Measurements from ENCODE around the gene CAST.

The CAST gene

GRCh38 chr5:96675882-96676281, 13.7 kb downstream of the CAST start:
- no peak overlapping the region for H3K27ac ChIP-seq
- no peak overlapping the region for H3K4me3 ChIP-seq
- TF ChIP-seq Cebpa-rat (IDR thresholded peaks at IDR 0.05) = no peak
- H3K4me2 ChIP-seq = no peak overlapping the region
- H3K9me3 ChIP-seq (replicated peaks in 1 of 11) = no peaks in the 10 kb centered on the region
- peaks cover 10 to 64% (median 19%) of the 10 kb centered on the region in 11 experiments; a peak in 16 of 22 replicates for H3K36me3 ChIP-seq
- H3K27me3 ChIP-seq = peaks cover 0 to 48% (median 0%) of the 10 kb centered on the region in 11 experiments; a peak in 5 of 22 replicates
- H3K9ac ChIP-seq = no peak overlapping the region
- peaks cover 0 to 100% (median 3%) of the 10 kb centered on the region in 11 experiments; a peak in 13 of 22 replicates for H4K20me1 ChIP-seq
- peaks cover 0 to 7% (median 3%) of the 10 kb centered on the region in 10 experiments; a peak in 11 of 20 replicates for H3K4me1 ChIP-seq

GRCh38 chr5:96677496-96677895, 15.3 kb downstream of the CAST start:
- Histone ChIP-seq H3K36me3 (peaks cover 10 to 49% (median 19%) of the 10 kb centered on the region in 11 experiments; a peak in 17 of 22 replicates), H3K9ac (no peak overlapping the region), H3K4me1 (peaks cover 0 to 18% (median 6%) of the 10 kb centered on the region in 10 experiments; a peak in 11 of 20 replicates), H3K27ac (no peak overlapping the region), H4K20me1 (peaks cover 0 to 100% (median 6%) of the 10 kb centered on the region in 11 experiments; a peak in 9 of 22 replicates), H3K27me3 (peaks cover 0 to 46% (median 0%) of the 10 kb centered on the region in 11 experiments; a peak in 5 of 22 replicates), H3K9me3 (replicated peaks in 1 of 11) (no peaks in the 10 kb centered on the region), H3K4me2 (no peak overlapping the region), H3K4me3 (no peak overlapping the region)
- no peak for TF ChIP-seq Cebpa-rat (IDR thresholded peaks at IDR 0.05)

DNA sequence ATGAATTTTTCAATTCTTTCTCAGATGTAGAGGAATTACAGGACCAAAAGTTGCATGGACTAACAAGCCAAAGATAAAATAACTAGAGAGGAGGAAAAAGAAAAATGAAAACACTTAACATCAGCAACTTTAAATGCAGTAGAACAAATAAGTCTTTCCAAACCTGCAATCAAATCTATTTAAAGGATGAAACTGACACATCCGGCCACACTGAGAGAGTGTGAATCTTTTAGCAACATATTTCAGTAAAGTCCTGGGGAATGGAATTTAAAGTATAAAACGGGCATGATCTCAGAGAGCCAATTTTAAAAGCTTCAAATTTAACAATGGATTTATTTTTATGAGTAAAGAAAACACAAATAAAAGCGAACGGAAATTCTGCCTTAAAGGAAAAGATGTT, 17.1 kb downstream of the CAST start:
- Histone ChIP-seq H3K4me1 (peaks cover 0 to 18% (median 6%) of the 10 kb centered on the region in 10 experiments; a peak in 11 of 20 replicates), H3K4me3 (no peak overlapping the region), H3K36me3 (peaks cover 10 to 66% (median 19%) of the 10 kb centered on the region in 11 experiments; a peak in 18 of 22 replicates), H4K20me1 (peaks cover 0 to 100% (median 12%) of the 10 kb centered on the region in 11 experiments; a peak in 11 of 22 replicates), H3K27ac (no peak overlapping the region), H3K4me2 (no peak overlapping the region), H3K9ac (no peak overlapping the region), H3K27me3 (peaks cover 0 to 64% (median 0%) of the 10 kb centered on the region in 11 experiments; a peak in 6 of 22 replicates), H3K9me3 (replicated peaks in 1 of 11) (no peaks in the 10 kb centered on the region)
- no peak for TF ChIP-seq Cebpa-rat (IDR thresholded peaks at IDR 0.05)

DNA sequence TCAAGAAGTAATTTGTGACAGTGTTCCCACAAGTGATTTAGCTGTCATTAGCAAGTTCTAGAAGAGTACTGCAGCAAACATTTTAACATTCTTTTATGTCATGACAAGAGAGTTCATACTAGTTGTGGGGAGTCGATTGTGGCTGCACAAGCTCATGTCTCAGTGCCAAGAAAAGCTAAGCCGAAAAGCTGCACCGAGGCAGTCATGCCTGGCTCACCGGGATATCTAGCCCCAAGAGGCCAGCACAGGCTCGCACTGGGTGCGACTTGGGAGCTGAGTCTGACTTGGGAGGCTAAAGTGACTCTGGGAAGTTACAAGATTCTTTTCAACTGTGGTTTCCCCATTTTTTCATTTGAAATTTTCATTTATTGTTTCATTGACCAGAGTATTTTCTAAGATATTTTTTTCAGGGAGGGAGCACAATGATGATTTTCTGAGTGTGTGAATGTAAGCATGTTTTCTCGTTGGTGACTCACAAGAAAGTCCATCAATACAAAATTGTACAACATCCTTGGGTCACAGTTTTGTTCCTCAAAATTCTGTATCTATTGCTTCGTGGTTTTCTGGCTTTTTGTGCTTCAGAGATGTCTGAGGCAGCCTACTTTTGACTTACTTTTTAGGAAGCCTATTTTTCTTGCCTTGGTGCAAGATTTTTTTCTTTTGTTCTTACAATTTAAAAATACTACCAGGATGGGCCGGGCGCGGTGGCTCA, 18.7 kb downstream of the CAST start:
- Histone ChIP-seq H4K20me1 (peaks cover 0 to 100% (median 12%) of the 10 kb centered on the region in 11 experiments; a peak in 10 of 22 replicates), H3K9me3 (replicated peaks in 1 of 11) (no peaks in the 10 kb centered on the region), H3K4me1 (peaks cover 0 to 18% (median 6%) of the 10 kb centered on the region in 10 experiments; a peak in 11 of 20 replicates), H3K36me3 (peaks cover 10 to 69% (median 18%) of the 10 kb centered on the region in 11 experiments; a peak in 20 of 22 replicates), H3K27ac (no peak overlapping the region), H3K9ac (no peak overlapping the region), H3K4me2 (peak overlapping the region in 5 of 11 experiments; percentile 23 to 58 (median 49); a peak in 9 of 22 replicates), H3K4me3 (no peak overlapping the region), H3K27me3 (peaks cover 0 to 66% (median 0%) of the 10 kb centered on the region in 11 experiments; a peak in 6 of 22 replicates)
- no peak for TF ChIP-seq Cebpa-rat (IDR thresholded peaks at IDR 0.05)

- Histone ChIP-seq H4K20me1 (peaks cover 0 to 100% (median 13%) of the 10 kb centered on the region in 11 experiments; a peak in 10 of 22 replicates), H3K4me3 (no peak overlapping the region), H3K27me3 (peaks cover 0 to 54% (median 0%) of the 10 kb centered on the region in 11 experiments; a peak in 6 of 22 replicates), H3K27ac (no peak overlapping the region), H3K36me3 (peaks cover 0 to 50% (median 7%) of the 10 kb centered on the region in 11 experiments; a peak in 17 of 22 replicates), H3K4me1 (peaks cover 0 to 18% (median 6%) of the 10 kb centered on the region in 10 experiments; a peak in 11 of 20 replicates), H3K9me3 (replicated peaks in 1 of 11) (no peaks in the 10 kb centered on the region), H3K4me2 (no peak overlapping the region), H3K9ac (no peak overlapping the region)
- TF ChIP-seq Cebpa-rat (IDR thresholded peaks at IDR 0.05) = no peak
Measured at GRCh38 chr5:96683392-96683791, 21.2 kb downstream of the CAST start.

GRCh38 chr5:96683810-96684209, 21.6 kb downstream of the CAST start:
- Histone ChIP-seq H3K4me1 (peaks cover 0 to 18% (median 6%) of the 10 kb centered on the region in 10 experiments; a peak in 11 of 20 replicates), H3K4me3 (no peak overlapping the region), H3K27ac (no peak overlapping the region), H3K9me3 (replicated peaks in 1 of 11) (no peaks in the 10 kb centered on the region), H3K9ac (no peak overlapping the region), H3K4me2 (no peak overlapping the region), H4K20me1 (peaks cover 0 to 99% (median 10%) of the 10 kb centered on the region in 11 experiments; a peak in 10 of 22 replicates), H3K36me3 (peaks cover 0 to 46% (median 7%) of the 10 kb centered on the region in 11 experiments; a peak in 17 of 22 replicates), H3K27me3 (peaks cover 0 to 50% (median 0%) of the 10 kb centered on the region in 11 experiments; a peak in 6 of 22 replicates)
- TF ChIP-seq Cebpa-rat (IDR thresholded peaks at IDR 0.05) = no peak

DNA sequence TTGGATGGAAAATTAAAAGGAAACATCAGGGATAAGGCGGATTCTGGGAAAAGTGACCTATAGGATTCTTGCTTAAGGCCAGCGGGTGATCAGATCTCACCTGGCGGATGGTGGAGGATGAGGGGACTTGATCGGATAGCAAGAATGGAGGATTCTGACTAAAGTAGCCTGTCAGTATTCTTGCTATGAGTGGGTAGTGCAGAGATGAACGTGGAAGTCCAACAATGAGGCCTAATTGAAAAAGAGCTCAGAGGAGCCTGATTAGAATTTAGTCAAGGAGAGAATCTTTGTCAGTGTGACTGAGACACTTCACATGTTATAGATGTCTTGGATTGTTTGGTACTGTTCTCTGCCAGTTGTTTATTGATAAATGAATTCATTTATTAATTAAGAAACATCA, 24.9 kb downstream of the CAST start:
- Histone ChIP-seq H3K27me3 (peaks cover 0 to 35% (median 0%) of the 10 kb centered on the region in 11 experiments; a peak in 6 of 22 replicates), H3K4me2 (0 out of 22 replicates have a peak overlapping the region, but pooled peaks of 1 of the 11 experiments have one; percentile 0), H4K20me1 (peaks cover 0 to 99% (median 8%) of the 10 kb centered on the region in 11 experiments; a peak in 10 of 22 replicates), H3K36me3 (peaks cover 0 to 53% (median 6%) of the 10 kb centered on the region in 11 experiments; a peak in 15 of 22 replicates), H3K4me3 (no peak overlapping the region), H3K27ac (no peak overlapping the region), H3K4me1 (no peaks in the 10 kb centered on the region; a peak in 1 of 20 replicates), H3K9ac (0 out of 22 replicates have a peak overlapping the region, but pooled peaks of 1 of the 11 experiments have one; percentile 23), H3K9me3 (replicated peaks in 1 of 11) (no peaks in the 10 kb centered on the region)
- no peak for TF ChIP-seq Cebpa-rat (IDR thresholded peaks at IDR 0.05)

DNA sequence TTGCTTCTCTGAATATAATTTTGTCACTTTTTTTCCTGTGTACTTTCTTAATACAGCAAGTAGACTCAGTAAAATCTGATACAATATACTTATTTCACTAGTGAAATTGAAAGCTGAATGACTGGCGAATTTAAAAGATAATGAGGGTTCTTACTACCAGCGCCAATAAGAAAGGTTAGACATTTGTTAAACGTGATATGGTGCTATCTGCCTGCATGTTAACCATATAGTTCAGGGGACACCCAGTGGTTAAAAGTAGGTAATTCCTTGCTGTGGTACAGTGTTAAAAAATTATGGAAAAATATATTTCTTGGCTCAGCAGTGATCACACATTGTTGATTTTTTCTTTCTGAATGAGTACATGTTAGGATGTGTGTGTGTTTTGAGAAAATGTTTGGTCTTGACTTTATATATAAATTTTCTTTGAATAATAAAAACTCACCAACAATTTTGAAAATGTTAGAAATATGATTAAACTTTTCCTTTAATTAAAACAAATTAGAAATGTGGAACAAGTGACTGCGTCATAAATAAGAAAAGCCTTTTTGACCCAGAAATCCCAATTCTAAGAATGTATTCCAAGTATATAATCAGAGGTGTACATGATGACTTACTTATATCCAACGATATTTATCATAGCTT, 25.8 kb downstream of the CAST start:
- H3K9me3 ChIP-seq (replicated peaks in 1 of 11) = no peaks in the 10 kb centered on the region
- peak overlapping the region in 1 of 11 experiments; percentile 0; a peak in 1 of 22 replicates for H3K4me2 ChIP-seq
- H3K9ac ChIP-seq = no peak overlapping the region
- H4K20me1 ChIP-seq = peaks cover 0 to 99% (median 7%) of the 10 kb centered on the region in 11 experiments; a peak in 10 of 22 replicates
- TF ChIP-seq Cebpa-rat (IDR thresholded peaks at IDR 0.05) = no peak
- H3K36me3 ChIP-seq = peaks cover 0 to 56% (median 6%) of the 10 kb centered on the region in 11 experiments; a peak in 14 of 22 replicates
- peaks cover 0 to 27% (median 0%) of the 10 kb centered on the region in 11 experiments; a peak in 6 of 22 replicates for H3K27me3 ChIP-seq
- no peaks in the 10 kb centered on the region; a peak in 1 of 20 replicates for H3K4me1 ChIP-seq
- no peak overlapping the region for H3K27ac ChIP-seq
- H3K4me3 ChIP-seq = no peak overlapping the region

Measured in BLaER1 treated with 17β-estradiol and CSF1 and Interleukin-3, amounts not matched to agents 10 nM and 100 nM (cell line).